K562 (cell line): Measurements from ENCODE around the gene ANP32B. TPM values are rescaled to one million over a fixed set of nuclear protein-coding genes. Genes with fewer than 3 reads are reported as not detected.

Experiments used
- ATAC-seq: fragments of 200-7000 bp; cut with Tn5 transposase; 3 replicates; pipeline ENCODE4 v1.9.1; 2020; ENCODE audit warnings: moderate library complexity
- BruUV-seq: library from RNA; stranded (reverse); fragments of 400-500 nt; replicated peaks from 2 replicates; lab custom pipeline; 2021; lab: Mats Ljungman, UMichigan
- CTCF ChIA-PET: fragments of 300-600 bp; formaldehyde crosslinking; extraction: SDS; loops from one replicate; lab custom pipeline; 2021; ENCODE audit warnings: low intra/inter-chr PET ratio; lab: Yijun Ruan, JAX
- POLR2A ChIA-PET: fragments of 300-600, 350-650 bp; sonication (Branson Sonifier 250); formaldehyde crosslinking; extraction: SDS; loops from one replicate; lab custom pipeline; 2021; ENCODE audit warnings: antibody characterized with exemption, inconsistent platforms; lab: Yijun Ruan, JAX
- DNase-seq, 4 experiments: peaks; one replicate each; pipeline versions ENCODE4 v3.0.0 to v3.0.0-alpha.2; 2011 to 2018; ENCODE audit warnings: low spot score in 3 of 4, mixed read lengths in 3 of 4; ENCODE audit errors: extremely low read depth in 1 of 4
- FAIRE-seq: peaks from 2 replicates; lab custom pipeline; 2011; peaks lifted over from hg19 to GRCh38; lab: Jason Lieb, UNC
- H2AFZ ChIP-seq: 2 replicates; pipeline ENCODE4 v1.6.0; 2011; ENCODE audit warnings: low read depth, low read length, control low read depth, inconsistent platforms
- H3K27ac ChIP-seq: fragments of 200-600 bp; 3 replicates; pipeline ENCODE4 v1.8.0; 2011; ENCODE audit warnings: low read depth, mild to moderate bottlenecking, control low read depth, inconsistent platforms, low read length, moderate library complexity, mixed read lengths; ENCODE audit errors: extremely low read depth
- H3K27me3 ChIP-seq, 2 experiments: fragments of 300-600 bp in 1 of 2; 2 replicates in 1 of 2; 3 replicates in 1 of 2; pipeline versions ENCODE4 v1.6.0 to v1.8.0; 2011; ENCODE audit warnings: inconsistent platforms in 2 of 2, low read length in 2 of 2, mild to moderate bottlenecking in 1 of 2, mixed read lengths in 1 of 2, moderate library complexity in 1 of 2; ENCODE audit not compliant: control insufficient read depth in 2 of 2, insufficient read depth in 2 of 2
- H3K36me3 ChIP-seq: fragments of 300-600 bp; 3 replicates; pipeline ENCODE4 v1.8.0; 2011; ENCODE audit warnings: mild to moderate bottlenecking, low read length, inconsistent platforms; ENCODE audit not compliant: control insufficient read depth, insufficient read depth
- H3K4me1 ChIP-seq, 2 experiments: fragments of 200-600 bp in 1 of 2; replicated peaks in 1 of 2; 2 replicates in 1 of 2; 3 replicates in 1 of 2; pipeline versions ENCODE4 v1.5.1 to v1.8.0; 2011; ENCODE audit warnings: inconsistent platforms in 2 of 2, low read length in 2 of 2, mild to moderate bottlenecking in 1 of 2, mixed read lengths in 1 of 2, moderate library complexity in 1 of 2; ENCODE audit not compliant: control insufficient read depth in 2 of 2, insufficient read depth in 2 of 2
- H3K4me2 ChIP-seq: 2 replicates; pipeline ENCODE4 v1.6.1; 2011; ENCODE audit warnings: low read length, control low read depth, inconsistent platforms, mixed read lengths; ENCODE audit not compliant: insufficient read depth
- H3K4me3 ChIP-seq: fragments of 200-600 bp; sonication (generic), shearing (Covaris generic); 2 replicates; pipeline ENCODE4 v1.5.1; 2016; ENCODE audit warnings: control low read depth, inconsistent platforms
- H3K79me2 ChIP-seq: fragments of 200-600 bp; 3 replicates; pipeline ENCODE4 v1.8.0; 2011; ENCODE audit warnings: low read length, inconsistent platforms; ENCODE audit not compliant: control insufficient read depth, insufficient read depth
- H3K9ac ChIP-seq, 2 experiments: 2 replicates each; pipeline versions ENCODE4 v1.6.0 to v1.6.1; 2011; ENCODE audit warnings: low read depth in 2 of 2, low read length in 2 of 2, control low read depth in 1 of 2, inconsistent platforms in 1 of 2, mild to moderate bottlenecking in 1 of 2, mixed read lengths in 1 of 2; ENCODE audit not compliant: insufficient read depth in 1 of 2
- H3K9me1 ChIP-seq: one replicate; pipeline ENCODE4 v1.6.0; 2011; ENCODE audit warnings: inconsistent platforms, mild to moderate bottlenecking, low read length, moderate library complexity; ENCODE audit not compliant: control insufficient read depth, insufficient read depth
- H3K9me3 ChIP-seq: replicated peaks from 2 replicates; pipeline ENCODE4 v1.5.1; 2011; ENCODE audit warnings: low read depth, low read length, inconsistent platforms; ENCODE audit not compliant: control insufficient read depth, insufficient read depth
- H4K20me1 ChIP-seq: replicated peaks from 2 replicates; pipeline ENCODE4 v1.6.1; 2011; ENCODE audit warnings: low read length, inconsistent platforms, mixed read lengths; ENCODE audit not compliant: control insufficient read depth, insufficient read depth
- ARID3A ChIP-seq: IDR thresholded peaks from 2 replicates; pipeline ENCODE4 v1.6.1; 2012; ENCODE audit warnings: low read depth, low read length, improper control_type of control experiment, borderline replicate concordance
- ATF7 ChIP-seq: fragments of 450-650 bp; IDR thresholded peaks from 2 replicates; pipeline ENCODE4 v1.7.1; 2014; ENCODE audit warnings: mild to moderate bottlenecking, moderate library complexity
- EGR1 ChIP-seq: fragments of 450-650 bp; conservative IDR thresholded peaks from 2 replicates; pipeline ENCODE4 v1.6.1; 2017; ENCODE audit warnings: mild to moderate bottlenecking
- FOXK2 ChIP-seq, 2 experiments: fragments of 450-650 bp; IDR thresholded peaks in 1 of 2; conservative IDR thresholded peaks in 1 of 2; 2 replicates each; pipeline ENCODE4 v1.6.1; 2016; ENCODE audit warnings: low read depth in 2 of 2, mild to moderate bottlenecking in 1 of 2
- GATA2 ChIP-seq: sonication (generic); formaldehyde crosslinking; IDR thresholded peaks from 2 replicates; pipeline ENCODE4 v1.4.0; 2020; ENCODE audit warnings: mild to moderate bottlenecking, missing genetic modification reagents
- HEY1 ChIP-seq: fragments of 250-450 bp; sonication (Bioruptor Pico); IDR thresholded peaks from 2 replicates; pipeline ENCODE4 v1.5.0; 2020; ENCODE audit warnings: mild to moderate bottlenecking, moderate library complexity, borderline replicate concordance
- HNRNPH1 ChIP-seq: fragments of 200-400 bp; formaldehyde crosslinking; optimal IDR thresholded peaks from 2 replicates; pipeline ENCODE3; 2017; ENCODE audit warnings: low read depth, mild to moderate bottlenecking, low read length, moderate library complexity
- KLF16 ChIP-seq: IDR thresholded peaks from 2 replicates; pipeline ENCODE4 v1.6.1; 2016; ENCODE audit warnings: antibody characterized with exemption
- MBD2 ChIP-seq: sonication (generic); IDR thresholded peaks from 2 replicates; pipeline ENCODE4 v1.6.1; 2016; ENCODE audit warnings: low read depth, borderline replicate concordance
- NR3C1 ChIP-seq: sonication (generic); formaldehyde crosslinking; IDR thresholded peaks from 2 replicates; pipeline ENCODE4 v1.8.1; 2022; ENCODE audit warnings: missing genetic modification reagents
- PHF20 ChIP-seq: fragments of 450-650 bp; IDR thresholded peaks from 2 replicates; pipeline ENCODE4 v1.6.1; 2018; ENCODE audit not compliant: partially characterized antibody
- POLR2A ChIP-seq: fragments of 450-650 bp; conservative IDR thresholded peaks from 2 replicates; pipeline ENCODE4 v1.6.1; 2016
- POLR2B ChIP-seq: fragments of 450-650 bp; IDR thresholded peaks from 2 replicates; pipeline ENCODE4 v1.6.1; 2018; ENCODE audit warnings: low read depth; ENCODE audit not compliant: partially characterized antibody
- POLR2H ChIP-seq: IDR thresholded peaks from 2 replicates; pipeline ENCODE4 v1.6.1; 2016; ENCODE audit warnings: missing genetic modification characterization, low read depth, mild to moderate bottlenecking, control low read depth, missing compliant biosample characterization, moderate library complexity
- SAFB ChIP-seq: fragments of 200-400 bp; formaldehyde crosslinking; IDR thresholded peaks from 2 replicates; pipeline ENCODE4 v1.6.1; 2017; ENCODE audit warnings: low read depth, low read length, borderline replicate concordance
- SIN3B ChIP-seq: fragments of 450-650 bp; IDR thresholded peaks from 2 replicates; pipeline ENCODE4 v1.6.1; 2017; ENCODE audit warnings: low read depth, mild to moderate bottlenecking, moderate library complexity
- SNIP1 ChIP-seq: fragments of 450-650 bp; IDR thresholded peaks from 2 replicates; pipeline ENCODE4 v1.7.1; 2017; ENCODE audit warnings: low read depth, mild to moderate bottlenecking
- SRF ChIP-seq, 2 experiments: fragments of 250-450, 450-650 bp in 1 of 2; sonication (Bioruptor Pico) in 1 of 2; sonication (generic) in 1 of 2; formaldehyde crosslinking; IDR thresholded peaks; 2 replicates each; pipeline versions ENCODE4 v1.5.0 to v1.5.1; 2020 to 2022; ENCODE audit warnings: mild to moderate bottlenecking in 1 of 2, missing genetic modification reagents in 1 of 2
- SRSF9 ChIP-seq: fragments of 200-400 bp; formaldehyde crosslinking; IDR thresholded peaks from 2 replicates; pipeline ENCODE4 v1.6.1; 2017; ENCODE audit warnings: low read depth, low read length, borderline replicate concordance
- STAT5A ChIP-seq: IDR thresholded peaks from 2 replicates; pipeline ENCODE4 v1.6.1; 2012; ENCODE audit warnings: low read length, inconsistent platforms, borderline replicate concordance
- XRCC3 ChIP-seq: fragments of 450-650 bp; IDR thresholded peaks from 2 replicates; pipeline ENCODE4 v1.6.1; 2017; ENCODE audit warnings: mild to moderate bottlenecking, moderate library complexity
- ZC3H11A ChIP-seq: IDR thresholded peaks from 2 replicates; pipeline ENCODE4 v1.6.1; 2012; ENCODE audit warnings: low read depth, low read length, improper control_type of control experiment
- ZC3H8 ChIP-seq: fragments of 450-650 bp; IDR thresholded peaks from 2 replicates; pipeline ENCODE4 v1.6.1; 2017
- ZNF212 ChIP-seq: fragments of 450-650 bp; formaldehyde crosslinking; IDR thresholded peaks from 2 replicates; pipeline ENCODE4 v1.4.0; 2020; ENCODE audit warnings: mild to moderate bottlenecking
- ZNF217 ChIP-seq: sonication (generic); formaldehyde crosslinking; IDR thresholded peaks from 2 replicates; pipeline ENCODE4 v1.8.0; 2022; ENCODE audit warnings: mild to moderate bottlenecking, missing genetic modification reagents
- ZNF316 ChIP-seq: fragments of 450-650 bp; IDR thresholded peaks from 2 replicates; pipeline ENCODE4 v1.6.1; 2016
- ZNF507 ChIP-seq: conservative IDR thresholded peaks from 2 replicates; pipeline ENCODE4 v1.6.1; 2017; ENCODE audit warnings: missing genetic modification characterization, missing compliant biosample characterization
- ZNF778 ChIP-seq: fragments of 450-650 bp; formaldehyde crosslinking; IDR thresholded peaks from 2 replicates; pipeline ENCODE4 v1.4.0; 2020; ENCODE audit warnings: mild to moderate bottlenecking, moderate library complexity
- WGBS: fragments of 100-300 bp; shearing (Covaris generic); methylation state at CpG from one replicate; pipeline ENCODE4 v1.1.6; 2016; ENCODE audit warnings: low coverage, mixed read lengths; ENCODE audit not compliant: insufficient coverage; ENCODE audit errors: missing lambda C conversion rate; 5-methylcytosine and 5-hydroxymethylcytosine counted together
- in situ Hi-C: fragments of 300-500 bp; cut with MboI; formaldehyde crosslinking; loops from 4 replicates; pipeline ENCODE4 v1.15.0; 2018; ENCODE audit warnings: inconsistent platforms, mixed read lengths
- intact Hi-C: fragments of 100-400 bp; cut with micrococcal nuclease; formaldehyde crosslinking; loops from 2 replicates; pipeline ENCODE4 v1.14.2; 2022
- polyA plus RNA-seq, 8 experiments: library from polyadenylated mRNA; depleted of rRNA in 4 of 8; stranded (reverse) in 5 of 8; unstranded in 3 of 8; fragments of >200 nt; fragmentation: Nextera tagmentation in 2 of 8; fragmentation: Illumina TruSeq in 1 of 8; extraction: Ambion mirVana in 2 of 8; extraction: Trizol in 1 of 8; gene quantifications; 2 replicates each; pipeline versions ENCODE4 v1.2.1 to v1.2.3, GENCODE V29; 2011 to 2014; ENCODE audit warnings: inconsistent platforms in 1 of 8, missing spikeins in 1 of 8
- total RNA-seq, 7 experiments: library from RNA; depleted of rRNA in 6 of 7; stranded (reverse); fragments of >200 nt in 6 of 7; fragmentation: Illumina TruSeq in 2 of 7; extraction: Trizol in 2 of 7; gene quantifications; 2 replicates each; pipeline versions ENCODE4 v1.2.1 to v1.2.3, GENCODE V29; 2011 to 2021; ENCODE audit warnings: low replicate concordance in 1 of 7

The ANP32B gene
- total and polyA plus RNA-seq, 9 of the 15 experiments (the other 6 are each of a cell fraction or from before 2014, with no cell fraction given): 68.9 to 815 (median 141) TPM

GRCh38 chr9:98017306-98017705 lies 34.2 kb downstream of the ANP32B start:
- no peak overlapping the region for H3K27ac ChIP-seq
- 46% methylated on average over 1 of the region's 1 CpG for WGBS
- in situ Hi-C loops (no loop called here), intact Hi-C loops (no loop called here)
- peaks cover 4% of the 10 kb centered on the region; the same call in 1 of the 2 replicates for H4K20me1 ChIP-seq
- no peaks in the 10 kb centered on the region for H3K9me1 ChIP-seq
- no peaks in the 10 kb centered on the region; a peak in 1 of 5 replicates for H3K4me1 ChIP-seq
- no peak overlapping the region for H3K4me2 ChIP-seq
- no TSS peak for BruUV-seq
- DNase-seq: no peak
- H3K27me3 ChIP-seq: no peaks in the 10 kb centered on the region
- FAIRE-seq: no peak
- CTCF ChIA-PET: no interaction called here
- H3K79me2 ChIP-seq: peaks cover 5% of the 10 kb centered on the region; the same call in 2 of the 3 replicates
- H3K36me3 ChIP-seq: peaks cover 87% of the 10 kb centered on the region
- no peaks in the 10 kb centered on the region for H3K9me3 ChIP-seq
- no peak overlapping the region for H3K9ac ChIP-seq
- POLR2A ChIA-PET: interaction anchor here (0.7 to 2.3 kb wide), 6 partner anchors 10 to 97 kb away, joined by 3 to 12 read pairs (median 4); no protein-coding TSS in a partner anchor
- no peak overlapping the region for H2AFZ ChIP-seq
- no peak overlapping the region for H3K4me3 ChIP-seq
- peak; percentile 4 for ATAC-seq
- TF ChIP-seq POLR2B (peak; percentile 51), XRCC3 (no peak), ZNF217 (no peak), HNRNPH1 (no peak), SRF (CRISPR knock-in tag; IDR thresholded peaks at IDR 0.05) (no peak), ATF7 (no peak), NR3C1 (no peak), ZNF316 (peak; percentile 54), EGR1 (no peak), PHF20 (no peak), ZC3H8 (no peak), ZNF212 (CRISPR knock-in tag) (no peak), ARID3A (no peak), SRSF9 (no peak), POLR2H (tag) (0 out of 2 replicates have a peak, but pooled peaks have one; percentile 20), ZC3H11A (no peak), SAFB (no peak), ZNF507 (tag) (no peak), FOXK2 (conservative IDR thresholded peaks at IDR 0.05 in 1 of 2, IDR thresholded peaks at IDR 0.05 in 1 of 2; ENCODE audit: low read depth in 2 of 2) (no peak), HEY1 (CRISPR knock-in tag) (no peak), MBD2 (no peak), POLR2A (peak; percentile 74), SNIP1 (no peak), GATA2 (CRISPR knock-in tag) (no peak), KLF16 (no peak), STAT5A (peak; percentile 3; the same call in 1 of the 2 replicates), SIN3B (no peak), ZNF778 (CRISPR knock-in tag) (no peak)
